GM21717 (cell line): ENCODE measurements around the gene AGPS.
"Not testable (repeated sequence)": the region's sequence is repeated elsewhere in the genome, so short reads cannot be mapped to it uniquely, and the experiment has no call there.

Source experiments
- ATAC-seq: cut with Tn5 transposase; IDR thresholded peaks from one replicate; pipeline ENCODE4 v1.9.1; 2021; ENCODE audit warnings: mild to moderate bottlenecking, moderate library complexity; ENCODE audit not compliant: unreplicated experiment

Gene AGPS

GRCh38 chr2:177383935-177384334 lies 8.6 kb upstream of the AGPS start:
- no peak for ATAC-seq

DNA sequence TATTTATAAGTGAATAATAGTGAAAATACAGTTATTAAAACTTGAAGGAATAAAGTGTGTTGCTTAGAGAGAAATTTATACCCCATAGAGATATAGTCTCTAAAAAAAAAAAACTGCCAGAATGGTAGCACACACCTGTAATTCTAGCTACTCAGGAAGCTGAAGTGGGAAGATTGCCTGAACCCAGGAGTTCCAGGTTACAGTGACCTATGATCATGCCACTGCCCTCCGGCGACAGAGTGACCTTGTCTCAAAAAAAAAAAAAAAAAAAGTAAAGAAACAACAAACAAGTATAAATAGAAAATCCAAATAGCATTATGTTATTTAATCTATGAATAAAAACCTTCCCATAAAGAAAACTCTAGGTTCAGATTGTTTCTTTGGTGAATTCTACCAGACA lies 7.4 kb upstream of the AGPS start:
- ATAC-seq, result no peak

DNA sequence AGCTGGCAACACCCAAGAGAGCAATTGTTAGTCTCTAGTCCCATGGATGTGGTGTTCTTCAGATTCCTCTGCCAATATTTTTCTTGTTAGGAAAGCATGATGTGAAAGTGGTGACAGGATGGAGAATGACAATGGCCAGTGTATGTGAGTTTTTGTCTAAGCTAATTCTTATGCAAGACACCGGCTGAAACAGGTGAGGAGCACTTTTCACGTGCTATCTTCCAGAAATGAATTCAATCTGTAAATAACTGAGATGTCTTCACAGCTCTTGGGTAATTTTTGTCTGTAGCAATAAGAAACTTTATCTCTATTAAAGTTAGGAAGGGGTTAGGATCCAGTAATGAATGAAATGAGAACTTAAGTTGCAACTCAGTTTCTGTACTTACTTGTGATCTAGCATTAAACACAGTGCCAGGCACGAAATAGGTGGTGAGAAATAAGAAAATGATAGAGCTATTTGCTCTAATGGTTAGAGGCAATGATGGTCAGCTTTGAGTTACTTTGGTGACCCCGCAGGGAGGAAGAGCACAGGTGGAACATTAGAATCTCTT lies 676 bp upstream of the AGPS start:
- no peak for ATAC-seq

DNA sequence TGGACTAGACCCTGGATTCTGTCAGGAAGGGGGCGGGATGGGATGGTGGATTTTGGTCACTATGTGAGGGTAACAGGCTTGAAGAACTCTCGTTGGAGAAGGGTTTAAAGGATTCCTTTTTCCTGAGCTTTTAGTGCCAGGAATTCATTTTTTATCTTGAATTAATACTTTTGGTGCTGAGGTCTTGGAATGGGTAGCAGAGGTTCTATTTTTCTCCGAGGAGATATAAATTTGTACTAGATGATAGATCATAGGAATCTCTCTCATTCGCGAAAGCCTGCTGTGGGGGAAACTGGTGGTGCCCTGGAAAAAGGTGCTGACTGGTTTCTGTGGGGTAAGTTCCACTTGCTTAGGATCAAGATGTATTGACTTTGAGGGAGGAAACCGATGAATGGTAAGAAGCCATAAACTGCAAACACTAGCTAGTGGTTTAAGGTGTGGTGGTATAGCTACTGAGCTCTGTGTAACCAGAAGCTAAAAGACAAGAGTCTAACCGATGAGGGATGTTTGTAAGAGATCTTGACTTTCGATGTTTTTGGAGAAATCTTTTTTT lies 706 bp downstream of the AGPS start:
- ATAC-seq, result no peak

DNA sequence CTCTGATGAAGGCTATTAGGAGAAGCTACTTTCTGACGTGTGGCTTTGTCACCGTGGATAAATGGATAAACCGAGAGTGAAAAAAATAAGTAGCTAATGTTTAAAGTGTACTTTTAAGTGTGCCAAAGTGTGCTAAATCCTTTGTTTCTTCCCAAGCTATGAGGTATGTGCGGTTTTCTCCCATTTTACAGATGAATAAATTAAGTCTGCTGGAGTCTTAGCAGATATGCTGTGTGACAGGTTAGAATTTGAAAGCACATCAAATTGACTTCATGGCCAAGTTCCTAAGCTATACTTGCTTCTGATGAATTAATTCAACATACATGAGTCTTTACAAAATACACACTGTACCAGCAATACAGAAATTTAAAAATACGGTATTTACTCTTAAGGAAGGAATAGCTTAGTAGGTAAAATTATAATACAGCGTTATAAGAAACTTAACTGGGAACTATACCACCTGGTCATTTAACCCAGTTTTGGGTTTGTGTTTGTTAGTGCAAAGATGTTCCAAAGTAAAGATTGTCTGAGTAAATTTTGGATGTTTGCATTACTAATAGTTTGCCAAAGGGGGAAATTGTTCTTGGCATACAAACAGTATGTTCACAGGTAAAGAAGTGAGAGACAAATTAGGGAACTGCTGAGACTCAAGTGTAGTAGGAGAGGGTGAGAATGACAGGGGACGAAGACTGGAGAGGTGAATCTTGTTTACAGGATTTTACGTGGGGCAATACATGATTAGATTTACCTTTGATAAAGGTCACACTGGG lies 1.4 kb downstream of the AGPS start:
- ATAC-seq, result no peak

DNA sequence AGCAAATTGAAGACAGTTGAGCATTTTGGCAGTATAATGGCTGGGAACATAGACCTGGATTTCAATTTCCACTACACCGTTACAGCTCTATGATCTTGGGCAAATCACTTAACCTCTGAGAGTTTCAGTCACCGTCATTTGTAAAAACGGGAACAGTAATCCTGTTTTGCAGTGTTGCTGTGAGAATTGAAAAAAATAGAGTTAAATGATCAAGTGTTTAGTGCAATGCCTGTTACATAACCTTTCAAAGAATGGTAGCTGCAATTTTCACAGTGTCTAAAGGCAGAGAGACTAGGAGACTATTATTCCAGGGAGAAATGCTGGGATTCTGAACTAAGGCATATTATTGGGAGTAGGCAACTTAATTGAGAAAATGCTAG lies 2.0 kb downstream of the AGPS start:
- no peak for ATAC-seq

DNA sequence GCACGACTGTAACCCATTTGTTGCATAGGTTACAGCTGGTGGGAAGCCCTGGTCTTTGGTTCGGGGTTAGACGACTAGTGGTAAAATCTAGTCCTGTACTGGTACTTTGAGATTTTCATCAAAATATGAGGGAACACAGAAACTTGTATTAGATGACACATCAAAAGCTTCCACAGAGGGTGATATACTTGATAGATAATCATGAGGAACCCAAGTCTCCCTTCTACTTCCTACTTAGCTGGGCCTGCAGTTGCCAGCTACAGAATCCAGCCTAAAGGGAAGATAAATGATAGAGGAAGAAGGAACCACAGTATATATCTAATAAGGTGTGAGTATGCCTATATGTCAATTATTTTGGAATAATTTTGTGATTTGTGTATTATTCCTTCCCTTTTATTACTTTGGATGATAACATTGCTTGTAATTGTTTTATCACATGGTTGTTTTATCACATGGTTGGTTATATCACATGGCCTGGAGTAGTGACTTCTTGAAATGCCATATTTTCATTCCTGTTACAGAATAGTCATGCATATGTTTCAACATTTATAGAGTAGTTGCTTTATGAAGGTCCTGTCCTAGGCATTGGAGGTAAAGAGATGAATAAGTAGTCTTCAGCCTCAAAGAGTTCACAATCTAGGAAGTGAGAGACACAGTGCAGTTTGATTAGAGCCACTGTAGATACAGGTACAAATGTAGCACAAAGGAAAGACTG lies 2.9 kb downstream of the AGPS start:
- no peak for ATAC-seq

DNA sequence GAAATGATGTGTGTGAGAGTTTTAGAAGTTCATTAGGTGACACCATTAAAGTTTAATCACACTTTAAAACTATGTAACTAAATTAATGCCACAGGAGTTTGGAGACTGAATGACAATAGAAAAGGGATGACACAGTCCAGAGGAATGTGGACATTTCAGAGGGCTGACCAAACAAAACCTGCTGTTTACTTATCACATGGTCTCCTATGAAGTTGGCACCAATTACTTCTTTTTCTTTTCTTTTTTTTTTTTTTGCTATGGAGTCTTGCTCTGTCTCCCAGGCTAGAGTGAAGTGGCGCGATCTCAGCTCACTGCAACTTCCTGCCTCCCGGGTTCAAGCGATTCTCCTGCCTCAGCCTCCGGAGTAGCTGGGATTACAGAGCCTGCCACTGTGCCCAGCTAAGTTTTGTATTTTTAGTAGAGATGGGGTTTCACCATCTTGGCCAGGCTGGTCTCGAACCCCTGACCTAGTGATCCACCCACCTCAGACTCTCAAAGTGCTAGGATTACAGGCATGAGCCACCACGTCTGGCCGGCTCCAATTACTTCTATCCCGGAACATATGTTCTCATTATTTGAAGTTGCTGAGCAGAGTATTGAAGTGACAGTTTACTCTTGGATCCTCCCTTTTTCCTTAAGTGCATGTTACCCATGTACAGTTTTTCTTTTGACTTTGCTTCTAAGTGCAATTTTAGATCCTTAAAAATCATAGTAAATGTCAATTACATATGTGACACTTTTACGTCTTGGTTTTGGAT lies 4.3 kb downstream of the AGPS start:
- no peak for ATAC-seq

DNA sequence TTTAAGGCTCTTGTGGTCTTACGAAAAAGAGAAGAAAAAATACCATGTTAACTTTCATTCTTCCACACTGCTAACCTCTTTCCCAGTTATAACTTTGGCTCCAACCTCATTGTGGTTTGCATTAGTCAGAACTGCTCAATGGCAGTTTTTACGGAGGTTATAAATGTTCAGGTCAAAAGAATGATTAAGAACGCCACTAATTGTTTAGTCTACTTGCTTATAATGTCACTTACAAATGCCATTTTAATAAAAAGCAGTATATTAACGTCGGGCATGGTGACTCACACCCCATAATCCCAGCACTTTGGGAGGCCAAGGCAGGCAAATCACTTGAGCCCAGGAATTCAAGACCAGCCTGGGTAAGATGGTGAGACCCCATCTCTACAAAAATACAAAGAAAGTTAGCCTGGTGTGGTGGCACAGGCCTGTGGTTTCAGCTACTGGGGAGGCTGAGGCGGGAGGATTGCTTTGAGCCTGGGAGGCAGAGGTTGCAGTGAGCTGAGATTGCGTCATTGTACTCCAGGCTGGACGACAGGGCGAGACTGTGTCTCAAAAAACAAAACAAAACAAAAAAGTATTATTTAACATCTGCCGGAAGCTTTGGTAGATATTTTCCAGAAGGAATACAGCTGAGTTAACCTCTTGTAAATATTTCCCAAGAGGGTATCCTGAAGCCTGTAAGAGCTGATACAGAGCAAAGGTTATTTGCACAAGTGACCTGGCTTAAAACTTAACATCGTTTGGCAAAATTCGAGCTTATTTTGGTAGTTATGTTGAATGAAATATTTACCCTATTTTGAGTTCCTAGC lies 5.1 kb downstream of the AGPS start:
- no peak for ATAC-seq

GRCh38 chr2:177398290-177398683 lies 5.7 kb downstream of the AGPS start:
- no peak for ATAC-seq

GRCh38 chr2:177398791-177399190 lies 6.2 kb downstream of the AGPS start:
- ATAC-seq, result no peak

GRCh38 chr2:177399376-177399775 lies 6.8 kb downstream of the AGPS start:
- no peak for ATAC-seq

DNA sequence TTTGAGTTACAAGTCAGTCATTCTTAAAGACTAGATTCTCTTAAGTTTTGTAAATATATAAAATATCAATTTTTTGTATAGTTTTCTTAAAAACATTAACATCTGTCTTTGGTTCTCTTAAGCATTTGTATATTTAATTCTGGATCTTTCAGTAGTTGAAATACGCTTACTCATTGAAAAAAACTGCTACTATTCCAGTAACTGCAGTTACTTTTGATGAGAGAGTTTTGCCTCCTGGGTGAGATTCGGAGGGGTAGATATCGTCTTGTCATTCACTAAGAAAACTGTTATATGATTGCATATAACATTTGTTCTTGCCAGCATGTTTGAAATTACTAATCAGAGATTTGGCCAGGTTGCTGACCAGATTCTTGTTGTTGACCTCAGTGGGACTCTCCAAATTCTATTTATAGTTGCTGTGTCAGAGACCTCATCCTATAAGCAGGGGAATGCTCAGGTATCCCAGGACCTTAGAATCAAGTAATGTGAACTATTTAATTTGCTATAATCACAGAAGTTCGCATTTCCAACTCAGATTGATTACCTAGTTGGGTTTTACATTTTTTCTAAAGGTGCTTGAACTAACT lies 7.9 kb downstream of the AGPS start:
- no peak for ATAC-seq

DNA sequence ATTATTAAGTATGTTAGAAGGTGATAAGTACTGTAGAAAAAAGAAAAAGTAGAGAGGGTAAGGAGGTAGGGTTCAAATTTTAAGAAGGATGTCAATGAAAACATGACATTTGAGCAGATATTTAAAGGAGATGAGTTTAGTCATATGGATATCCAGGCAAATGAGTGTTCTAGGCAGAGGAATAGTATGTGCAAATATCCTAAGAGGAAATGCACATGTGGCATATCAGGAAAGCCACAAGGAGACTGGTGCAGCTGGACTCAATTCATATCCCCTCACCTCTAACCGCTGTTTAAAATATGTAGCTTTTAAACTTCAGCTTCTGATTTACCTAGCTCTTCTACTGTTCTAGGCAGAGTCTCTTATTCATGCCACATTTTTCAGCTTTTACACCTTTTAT lies 9.5 kb downstream of the AGPS start:
- ATAC-seq, result no peak

DNA sequence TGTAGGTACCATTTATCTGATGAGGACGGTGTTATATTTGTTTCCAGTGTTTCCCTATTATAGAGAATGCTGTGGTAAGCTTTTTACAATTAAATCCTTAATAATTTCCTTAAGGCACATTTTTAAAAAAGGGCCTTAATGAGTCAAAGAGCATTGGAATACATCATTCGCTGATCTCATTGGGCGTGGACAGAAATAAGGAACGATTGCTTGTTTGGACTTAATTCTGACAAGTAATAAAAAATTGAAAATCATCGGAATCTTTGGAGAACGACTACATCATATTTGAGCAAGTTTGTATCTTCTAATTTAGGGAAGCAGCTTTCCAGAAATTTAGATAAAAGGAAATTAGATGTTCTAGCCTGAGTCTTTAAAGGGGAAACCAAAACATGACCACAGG lies 11.3 kb downstream of the AGPS start:
- ATAC-seq, result no peak

DNA sequence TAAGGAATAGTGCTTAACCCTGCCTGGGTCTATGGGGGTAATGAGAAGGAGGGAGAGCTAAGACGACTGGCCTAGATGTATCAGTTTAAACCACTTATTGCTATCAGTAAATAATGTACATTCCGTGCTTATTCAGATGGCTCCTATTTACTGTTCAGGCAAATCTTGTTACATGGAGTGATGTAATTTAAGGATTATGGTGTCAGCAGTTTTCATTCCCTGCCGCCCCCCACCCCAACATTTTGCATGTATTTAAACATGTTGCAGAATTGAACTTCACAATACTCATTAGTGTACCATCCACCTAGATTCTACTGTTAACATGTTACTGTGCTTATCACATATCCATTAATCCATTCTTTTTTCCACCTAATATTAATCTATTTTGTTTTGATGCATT lies 11.7 kb downstream of the AGPS start:
- ATAC-seq, result no peak

GRCh38 chr2:177405029-177405692 lies 12.6 kb downstream of the AGPS start:
- ATAC-seq, result no peak

- no peak for ATAC-seq
Measured at GRCh38 chr2:177406182-177406581, 13.6 kb downstream of the AGPS start.

GRCh38 chr2:177407031-177407430 lies 14.5 kb downstream of the AGPS start:
- no peak for ATAC-seq

- not testable (repeated sequence) for ATAC-seq
Measured at GRCh38 chr2:177410629-177411028, 18.1 kb downstream of the AGPS start.
